ENCODE measurements around the gene SEL1L2.
"Not testable (repeated sequence)": the region's sequence is repeated elsewhere in the genome, so short reads cannot be mapped to it uniquely, and the experiment has no call there.

Gene SEL1L2, protein sequence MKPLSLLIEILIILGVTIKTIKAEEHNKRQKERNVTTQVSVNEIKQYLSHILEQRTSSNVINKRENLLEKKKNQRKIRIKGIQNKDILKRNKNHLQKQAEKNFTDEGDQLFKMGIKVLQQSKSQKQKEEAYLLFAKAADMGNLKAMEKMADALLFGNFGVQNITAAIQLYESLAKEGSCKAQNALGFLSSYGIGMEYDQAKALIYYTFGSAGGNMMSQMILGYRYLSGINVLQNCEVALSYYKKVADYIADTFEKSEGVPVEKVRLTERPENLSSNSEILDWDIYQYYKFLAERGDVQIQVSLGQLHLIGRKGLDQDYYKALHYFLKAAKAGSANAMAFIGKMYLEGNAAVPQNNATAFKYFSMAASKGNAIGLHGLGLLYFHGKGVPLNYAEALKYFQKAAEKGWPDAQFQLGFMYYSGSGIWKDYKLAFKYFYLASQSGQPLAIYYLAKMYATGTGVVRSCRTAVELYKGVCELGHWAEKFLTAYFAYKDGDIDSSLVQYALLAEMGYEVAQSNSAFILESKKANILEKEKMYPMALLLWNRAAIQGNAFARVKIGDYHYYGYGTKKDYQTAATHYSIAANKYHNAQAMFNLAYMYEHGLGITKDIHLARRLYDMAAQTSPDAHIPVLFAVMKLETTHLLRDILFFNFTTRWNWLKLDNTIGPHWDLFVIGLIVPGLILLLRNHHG

GRCh38 chr20:13990465-13990864 lies at the start of gene SEL1L2:
Gene SEL1L2, minus strand, starts transcription at chr20:13990614. Its CDS starts 80 bp downstream, at chr20:13990534.
- no peak for DNase-seq (ENCODE audit: low read depth in 1 of 2, low spot score in 1 of 2)

DNA sequence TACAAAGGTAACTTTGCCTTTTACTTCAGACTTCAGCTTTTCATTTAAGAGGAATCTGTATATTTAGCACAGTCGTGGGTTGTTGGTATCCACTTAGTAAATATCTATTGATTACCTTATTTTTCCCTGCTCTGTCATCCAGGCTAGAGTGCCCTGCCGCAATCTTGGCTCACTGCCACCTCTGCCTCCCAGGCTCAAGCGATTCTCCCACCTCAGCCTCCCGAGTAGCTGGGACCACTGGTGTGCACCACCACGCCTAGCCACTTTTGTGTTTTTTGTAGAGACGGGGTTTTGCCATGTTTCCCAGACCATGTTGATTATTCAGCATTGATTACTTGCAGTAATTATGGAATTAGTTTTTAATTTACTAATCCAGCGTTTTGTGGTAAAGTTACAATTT lies 46.2 kb upstream of the SEL1L2 start:
- no peak for DNase-seq (ENCODE audit: low read depth in 1 of 2, low spot score in 1 of 2)

DNA sequence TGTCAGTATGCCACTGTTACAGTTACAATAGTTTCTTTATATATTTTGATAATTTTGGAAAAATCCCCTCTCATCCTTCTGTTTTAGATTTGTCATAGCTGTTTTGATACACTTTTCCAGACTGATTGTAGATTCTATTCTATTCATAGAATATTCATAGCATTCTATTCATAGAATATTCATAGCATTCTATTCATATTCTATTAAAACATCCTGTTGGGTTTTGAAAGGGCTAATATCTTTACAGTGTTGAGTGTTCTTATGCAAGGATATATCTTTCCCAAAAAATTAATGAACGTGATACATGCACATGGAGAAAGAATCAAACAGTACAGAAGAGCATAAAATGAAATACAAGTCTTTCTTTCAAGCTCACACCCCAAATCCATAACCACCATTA lies 42.9 kb upstream of the SEL1L2 start:
- no peak for DNase-seq (ENCODE audit: low read depth in 1 of 2, low spot score in 1 of 2)

GRCh38 chr20:14030991-14031390 lies 40.6 kb upstream of the SEL1L2 start:
- no peak for DNase-seq (ENCODE audit: low read depth in 1 of 2, low spot score in 1 of 2)

GRCh38 chr20:14012671-14013070 lies 22.3 kb upstream of the SEL1L2 start:
- DNase-seq (ENCODE audit: low read depth in 1 of 2, low spot score in 1 of 2) = no peak

DNA sequence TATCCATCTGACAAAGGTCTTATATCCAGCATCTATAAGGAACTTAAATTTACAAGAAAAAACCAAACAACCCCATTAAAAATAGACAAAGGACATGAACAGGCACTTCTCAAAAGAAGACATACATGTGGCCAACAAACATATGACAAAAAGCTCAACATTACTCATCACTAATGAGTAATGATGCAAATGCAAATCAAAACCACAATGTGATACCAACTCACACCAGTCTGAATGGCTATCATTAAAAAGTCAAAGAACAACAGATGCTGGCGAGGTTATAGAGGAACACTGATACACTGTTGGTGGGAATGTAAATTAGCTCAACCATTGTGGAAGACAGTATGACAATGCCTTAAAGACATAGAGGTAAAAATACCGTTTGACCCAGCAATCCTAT lies 18.8 kb upstream of the SEL1L2 start:
- DNase-seq (ENCODE audit: low read depth in 1 of 2, low spot score in 1 of 2) = no peak

DNA sequence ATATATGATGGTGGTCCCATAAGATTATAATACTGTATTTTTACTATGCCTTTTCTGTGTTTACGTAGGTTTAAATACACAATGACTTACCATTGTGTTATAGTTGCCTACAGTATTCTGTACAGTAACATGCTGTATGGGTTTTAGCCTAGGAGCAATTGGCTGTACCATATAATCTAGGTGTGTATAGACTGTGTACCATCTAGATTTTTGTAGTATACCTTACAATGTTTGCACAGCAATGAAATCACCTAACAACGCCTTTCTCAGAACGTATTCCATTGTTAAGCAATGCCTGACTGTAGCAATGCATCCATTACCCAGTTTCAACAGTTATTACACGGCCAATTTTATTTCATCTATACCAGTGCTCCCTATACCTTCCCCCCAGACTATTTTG lies 15.6 kb upstream of the SEL1L2 start:
- no peak for DNase-seq (ENCODE audit: low read depth in 1 of 2, low spot score in 1 of 2)

DNA sequence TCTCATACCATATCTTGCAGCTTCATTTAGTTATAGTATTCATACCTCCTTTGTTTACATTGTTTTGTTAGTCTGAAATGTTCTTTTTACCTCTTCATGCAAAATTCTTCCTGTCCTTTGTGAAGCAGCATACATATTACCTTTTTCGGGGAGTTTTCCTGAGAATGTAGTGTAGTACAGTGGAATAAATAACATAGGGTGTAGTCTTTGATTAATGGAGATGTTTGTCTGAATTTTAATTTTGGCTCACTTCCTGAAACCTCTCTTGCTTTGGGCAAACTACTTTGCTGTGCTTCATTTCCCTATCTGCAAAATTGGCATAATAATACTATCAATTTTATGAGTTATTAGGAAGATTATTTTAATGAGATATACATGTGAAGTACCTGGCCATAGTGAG lies 10.5 kb upstream of the SEL1L2 start:
- DNase-seq (ENCODE audit: low read depth in 1 of 2, low spot score in 1 of 2) = no peak

GRCh38 chr20:13996265-13996664 lies 5.9 kb upstream of the SEL1L2 start:
- DNase-seq (ENCODE audit: low read depth in 1 of 2, low spot score in 1 of 2) = no peak

DNA sequence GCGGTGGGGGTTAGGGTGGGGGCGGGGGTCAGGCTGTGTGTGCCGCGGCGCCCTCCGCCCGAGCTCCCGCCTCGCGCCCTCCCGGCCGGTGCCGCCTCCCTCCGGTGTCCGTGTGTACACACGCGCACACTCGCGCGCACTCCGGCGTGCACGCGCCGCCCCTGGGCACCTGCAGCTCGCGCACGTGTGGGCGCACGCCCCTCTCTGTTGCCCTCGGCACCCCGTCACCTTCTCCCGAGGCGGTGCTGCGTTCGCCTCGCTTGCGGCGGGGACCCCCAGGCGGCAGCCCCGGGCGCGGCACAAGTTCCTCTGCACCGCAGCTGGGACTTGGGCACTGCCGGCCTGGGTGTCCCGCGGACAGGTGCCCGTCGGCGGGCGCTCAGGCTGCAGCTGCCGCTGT lies 5.4 kb upstream of the SEL1L2 start:
- no peak for DNase-seq (ENCODE audit: low read depth in 1 of 2, low spot score in 1 of 2)

DNA sequence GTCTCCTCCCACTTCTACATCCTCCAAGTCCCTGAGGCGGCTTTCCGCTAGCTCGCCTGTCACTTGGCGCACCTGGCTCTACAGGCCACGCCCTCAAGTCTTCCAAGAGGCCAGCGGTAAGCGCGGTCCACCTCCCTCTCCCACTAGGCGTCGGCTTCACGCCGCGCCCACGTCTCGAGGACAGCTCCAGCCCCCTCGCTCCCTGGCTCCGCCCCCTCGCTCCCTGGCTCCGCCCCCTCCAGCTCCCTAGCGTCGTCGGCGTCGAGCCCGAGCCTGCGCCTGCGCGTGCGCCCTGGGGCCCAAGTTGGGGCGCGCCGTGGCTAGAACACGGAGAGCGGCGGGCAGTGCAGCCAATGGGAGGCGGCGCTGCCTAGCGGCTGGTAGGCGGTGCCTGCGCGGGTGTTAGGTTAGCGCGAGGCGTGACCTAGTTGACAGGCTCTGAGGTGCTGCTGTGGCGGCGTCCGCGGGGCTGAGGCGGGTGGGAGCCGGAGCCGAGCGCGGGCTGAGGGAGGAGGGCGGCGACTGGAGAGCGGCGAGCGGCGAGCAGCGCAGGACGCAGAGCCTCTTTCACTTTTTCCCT lies 4.8 kb upstream of the SEL1L2 start, which contains the start of gene MACROD2:
TSS of gene MACROD2 (plus strand) at position 431 of the 580 bp plus-strand sequence.
- no peak for DNase-seq (ENCODE audit: low read depth in 1 of 2, low spot score in 1 of 2)

GRCh38 chr20:13991955-13992354 lies 1.5 kb upstream of the SEL1L2 start:
- not testable (repeated sequence) for DNase-seq (ENCODE audit: low read depth in 1 of 2, low spot score in 1 of 2)

DNA sequence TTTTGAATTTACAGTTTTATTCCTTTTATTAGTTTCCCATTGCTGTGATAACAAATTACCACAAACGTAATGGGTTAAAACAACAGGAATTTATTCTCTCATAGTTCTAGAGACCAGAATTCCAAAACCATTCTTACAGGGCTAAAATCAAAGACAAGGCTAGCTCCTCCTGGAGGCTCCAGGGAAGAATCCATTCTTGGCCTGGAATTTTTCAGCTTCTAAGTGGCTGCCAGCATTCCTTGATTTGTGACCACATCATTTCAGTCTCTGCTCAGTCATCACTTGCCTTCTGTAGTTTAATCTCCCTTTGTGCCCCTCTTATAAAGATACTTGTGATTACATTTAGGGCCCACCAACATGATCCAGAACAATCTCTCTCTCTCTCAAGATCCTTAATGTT lies 897 bp upstream of the SEL1L2 start:
- no peak for DNase-seq (ENCODE audit: low read depth in 1 of 2, low spot score in 1 of 2)

- DNase-seq (ENCODE audit: low read depth in 1 of 2, low spot score in 1 of 2) = no peak
Measured at GRCh38 chr20:13984211-13984610, 6.2 kb downstream of the SEL1L2 start.

GRCh38 chr20:13960525-13960924 lies 29.9 kb downstream of the SEL1L2 start:
- DNase-seq (ENCODE audit: low read depth in 1 of 2, low spot score in 1 of 2) = no peak

DNA sequence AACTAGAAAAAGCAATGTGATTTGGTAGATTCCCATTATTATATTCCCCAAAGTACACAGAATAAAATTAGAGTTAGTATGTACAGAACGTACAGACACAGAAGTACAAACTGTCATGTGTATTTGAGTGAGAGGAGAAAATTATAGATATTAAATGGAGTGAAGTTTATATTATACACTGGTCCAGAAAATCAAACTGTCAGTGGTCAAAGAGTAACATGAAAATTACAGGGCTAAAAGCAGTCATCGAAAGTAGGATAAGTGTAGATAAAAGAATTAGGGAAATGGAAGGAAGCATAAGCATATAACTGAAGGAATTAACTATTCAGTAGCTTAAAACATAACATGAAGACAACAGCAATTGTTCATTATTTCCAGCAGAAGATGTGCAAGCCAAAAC lies 30.3 kb downstream of the SEL1L2 start:
- DNase-seq (ENCODE audit: low read depth in 1 of 2, low spot score in 1 of 2) = no peak

- no peak for DNase-seq (ENCODE audit: low read depth in 1 of 2, low spot score in 1 of 2)
Measured at GRCh38 chr20:13953227-13953626, 37.2 kb downstream of the SEL1L2 start.

DNA sequence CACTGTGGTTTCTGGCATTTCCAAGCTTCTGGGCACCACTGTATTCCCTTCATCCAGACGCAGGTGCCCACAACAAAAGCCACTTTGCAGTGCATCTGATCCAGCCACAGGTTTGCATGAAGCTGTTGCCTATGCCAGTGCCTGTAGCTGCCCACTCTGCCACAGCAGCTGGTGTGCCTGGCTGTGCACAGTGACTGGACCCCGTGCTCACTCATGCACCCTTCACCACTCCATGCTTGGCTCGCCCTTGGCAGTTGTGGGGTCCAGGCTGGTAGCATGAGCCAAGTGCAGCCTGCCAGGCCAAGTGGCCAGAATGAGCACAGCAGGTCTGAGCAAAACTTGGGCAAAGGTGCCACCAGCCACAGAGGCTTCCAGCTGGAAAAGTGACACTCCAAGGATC lies 42.7 kb downstream of the SEL1L2 start:
- DNase-seq (ENCODE audit: low read depth in 1 of 2, low spot score in 1 of 2) = no peak

GRCh38 chr20:13941031-13941430 lies 49.4 kb downstream of the SEL1L2 start:
- no peak for DNase-seq (ENCODE audit: low read depth in 1 of 2, low spot score in 1 of 2)

GRCh38 chr20:13936781-13937576 lies 53.4 kb downstream of the SEL1L2 start:
- no peak for DNase-seq (ENCODE audit: low read depth in 1 of 2, low spot score in 1 of 2)

Data from activated T-helper 1 cell treated with anti-CD3 and anti-CD28 coated beads, Interleukin-2, amount 50 U/mL, for 16 hours (primary cell).